Body of pancreas (tissue), 4 donors: ENCODE data around the gene HOGA1. TPM values are rescaled to one million over a fixed set of nuclear protein-coding genes. Genes with fewer than 3 reads are reported as not detected.

Experiments
- ATAC-seq: fragments of 150-250 bp; one replicate; pipeline ENCODE4 v1.9.1; 2016
- DNase-seq, 4 donors: peaks; one replicate each; pipeline ENCODE4 v3.0.0-alpha.2; 2019
- H3K27ac ChIP-seq, 4 donors: fragments of 200-600 bp; sonication (generic); 1 replicate in 3 of 4; 2 replicates in 1 of 4; pipeline versions ENCODE4 v1.5.1 to v1.6.1; 2016 to 2019; ENCODE audit warnings: mild to moderate bottlenecking in 1 of 4, mixed read lengths in 1 of 4, moderate library complexity in 1 of 4
- H3K27me3 ChIP-seq, 2 donors: fragments of 200-600 bp; sonication (generic); one replicate each; pipeline ENCODE4 v1.6.0; 2016; ENCODE audit warnings: mild to moderate bottlenecking in 1 of 2
- H3K36me3 ChIP-seq, 2 donors: fragments of 200-600 bp; sonication (generic); replicated peaks in 1 of 2; 2 replicates each; pipeline ENCODE4 v1.5.1; 2016; ENCODE audit warnings: low read depth in 2 of 2; ENCODE audit not compliant: insufficient read depth in 1 of 2
- H3K4me1 ChIP-seq: fragments of 200-600 bp; sonication (generic); one replicate; pipeline ENCODE4 v1.6.0; 2016
- H3K4me3 ChIP-seq, 2 donors: fragments of 200-600 bp; sonication (generic); 1 replicate in 1 of 2; 2 replicates in 1 of 2; pipeline ENCODE4 v1.5.1; 2016 to 2019
- H3K9me3 ChIP-seq, 3 donors: fragments of 200-600 bp; sonication (generic); 1 replicate in 2 of 3; 2 replicates in 1 of 3; pipeline ENCODE4 v1.5.1; 2016
- CTCF ChIP-seq, 7 experiments: fragments of 450-650 bp in 4 of 7; fragments of 200-600 bp in 3 of 7; sonication (generic) in 3 of 7; IDR thresholded peaks; one replicate each; pipeline ENCODE4 v1.5.1; 2016 to 2019; ENCODE audit warnings: antibody characterized with exemption in 7 of 7
- POLR2A ChIP-seq, 3 donors: fragments of 450-650 bp; IDR thresholded peaks; one replicate each; pipeline ENCODE4 v1.6.1; 2016; ENCODE audit warnings: antibody characterized with exemption in 3 of 3, mild to moderate bottlenecking in 2 of 3
- WGBS, 2 donors: methylation state at CpG; one replicate each; pipeline ENCODE4 v1.1.5; 2017; 5-methylcytosine and 5-hydroxymethylcytosine counted together
- intact Hi-C: fragments of 100-400 bp; cut with DNase I; formaldehyde crosslinking; loops from one replicate; pipeline ENCODE4 v1.15.1; 2023
- total RNA-seq, 2 donors: library from RNA; depleted of rRNA; stranded (reverse); fragments of >200 nt; gene quantifications; one replicate each; pipeline ENCODE4 v1.1.0, GENCODE V29; 2016

Gene HOGA1
- total RNA-seq, 2 donors from 2014 or later, result 7.3 to 16.3 TPM

GRCh38 chr10:97600616-97601015 is 16.4 kb downstream of the HOGA1 start:
- ATAC-seq, result no peak
- no peaks in the 10 kb centered on the region for H3K27me3 ChIP-seq
- 87 to 100% methylated on average over 1 of the region's 1 CpG for WGBS, 2 donors
- H3K9me3 ChIP-seq, result no peaks in the 10 kb centered on the region
- no peaks in the 10 kb centered on the region for H3K36me3 ChIP-seq
- no peak overlapping the region for H3K4me3 ChIP-seq
- intact Hi-C loops, result no loop called here
- no peak overlapping the region for H3K27ac ChIP-seq
- peaks cover 11% of the 10 kb centered on the region for H3K4me1 ChIP-seq
- no peak for TF ChIP-seq CTCF (IDR thresholded peaks at IDR 0.05)
- no peak for TF ChIP-seq POLR2A (IDR thresholded peaks at IDR 0.05)
- DNase-seq, result no peak

- ATAC-seq (no peak), DNase-seq (no peak)
- peaks cover 4% of the 10 kb centered on the region for H3K4me1 ChIP-seq
- H3K9me3 ChIP-seq, result no peaks in the 10 kb centered on the region
- no peaks in the 10 kb centered on the region for H3K27me3 ChIP-seq
- no peaks in the 10 kb centered on the region for H3K36me3 ChIP-seq
- TF ChIP-seq POLR2A (IDR thresholded peaks at IDR 0.05) (no peak), CTCF (IDR thresholded peaks at IDR 0.05) (no peak)
- intact Hi-C loops, result no loop called here
- H3K4me3 ChIP-seq, result no peak overlapping the region
- H3K27ac ChIP-seq, result no peak overlapping the region
- 72 to 94% methylated on average over 6 to 21 of the region's 21 CpGs for WGBS, 2 donors
Observed at GRCh38 chr10:97601268-97602215, 17.4 kb downstream of the HOGA1 start.

- no peak overlapping the region for H3K27ac ChIP-seq
- no peaks in the 10 kb centered on the region for H3K36me3 ChIP-seq
- no peaks in the 10 kb centered on the region for H3K27me3 ChIP-seq
- WGBS, 2 donors, result 91 to 92% methylated on average over 5 of the region's 5 CpGs
- no peak for DNase-seq
- intact Hi-C loops, result no loop called here
- no peak overlapping the region for H3K4me3 ChIP-seq
- ATAC-seq, result no peak
- H3K4me1 ChIP-seq, result no peaks in the 10 kb centered on the region
- no peaks in the 10 kb centered on the region for H3K9me3 ChIP-seq
- no peak for TF ChIP-seq CTCF (IDR thresholded peaks at IDR 0.05)
- no peak for TF ChIP-seq POLR2A (IDR thresholded peaks at IDR 0.05)
Observed at GRCh38 chr10:97607095-97607636, 23.0 kb downstream of the HOGA1 start.

GRCh38 chr10:97608991-97609561 is 24.9 kb downstream of the HOGA1 start:
- 86 to 89% methylated on average over 7 to 11 of the region's 13 CpGs for WGBS, 2 donors
- TF ChIP-seq CTCF (IDR thresholded peaks at IDR 0.05), result no peak
- no peak for TF ChIP-seq POLR2A (IDR thresholded peaks at IDR 0.05)
- no peaks in the 10 kb centered on the region for H3K36me3 ChIP-seq
- no peak overlapping the region for H3K4me3 ChIP-seq
- no peaks in the 10 kb centered on the region for H3K9me3 ChIP-seq
- ATAC-seq (no peak), DNase-seq (no peak)
- H3K27ac ChIP-seq, result no peak overlapping the region
- H3K27me3 ChIP-seq, result no peaks in the 10 kb centered on the region
- intact Hi-C loops, result no loop called here
- H3K4me1 ChIP-seq, result no peaks in the 10 kb centered on the region
